Effector CD8-positive, alpha-beta T cell (primary cell): ENCODE measurements around the gene NTHL1.
"Not testable (repeated sequence)": the region's sequence is repeated elsewhere in the genome, so short reads cannot be mapped to it uniquely, and the experiment has no call there.

Experiments
- DNase-seq: peaks from one replicate; lab custom pipeline; 2025; lab: John Stamatoyannopoulos, UW

Gene NTHL1

DNA sequence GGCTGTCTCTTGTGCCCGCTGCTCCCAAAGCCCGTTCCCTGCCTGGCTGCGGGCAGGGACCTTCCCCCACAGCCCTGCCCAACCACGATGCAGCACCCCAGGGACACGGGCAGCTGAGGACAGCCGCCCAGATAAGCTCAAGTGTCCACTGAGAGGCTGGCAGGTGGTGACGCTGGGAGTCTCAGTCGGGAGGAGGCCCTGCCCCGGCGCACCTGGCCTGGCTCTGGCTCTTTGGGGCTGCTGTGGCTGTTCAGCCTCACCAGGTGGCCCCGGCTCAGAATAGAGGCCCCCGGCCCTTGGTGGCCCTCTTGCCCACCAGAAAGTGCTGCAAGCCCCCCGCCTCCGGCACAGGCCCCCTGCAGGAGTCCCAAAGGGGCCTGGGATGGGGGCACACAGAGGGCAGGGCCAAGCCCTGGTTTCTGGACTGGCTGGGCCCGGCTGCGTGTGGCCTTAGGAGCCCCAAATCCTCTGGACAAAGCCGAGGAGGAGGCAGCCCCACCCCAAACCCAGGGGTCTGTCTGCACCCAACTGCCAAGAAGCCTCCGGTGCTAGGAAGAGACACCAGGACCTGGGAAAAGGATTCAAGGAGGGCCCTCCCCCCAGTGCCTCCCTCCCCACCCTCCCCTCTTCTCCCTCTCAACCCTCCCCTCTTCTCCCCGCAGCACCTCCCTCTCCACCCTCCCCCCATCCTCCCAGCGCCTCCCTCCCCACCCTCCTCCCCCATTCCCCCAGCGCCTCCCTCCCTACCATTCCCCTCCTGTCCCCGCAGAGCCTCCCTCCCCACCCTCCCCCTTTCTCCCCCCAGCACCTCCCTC lies 5.3 kb downstream of the NTHL1 start:
- no peak for DNase-seq

DNA sequence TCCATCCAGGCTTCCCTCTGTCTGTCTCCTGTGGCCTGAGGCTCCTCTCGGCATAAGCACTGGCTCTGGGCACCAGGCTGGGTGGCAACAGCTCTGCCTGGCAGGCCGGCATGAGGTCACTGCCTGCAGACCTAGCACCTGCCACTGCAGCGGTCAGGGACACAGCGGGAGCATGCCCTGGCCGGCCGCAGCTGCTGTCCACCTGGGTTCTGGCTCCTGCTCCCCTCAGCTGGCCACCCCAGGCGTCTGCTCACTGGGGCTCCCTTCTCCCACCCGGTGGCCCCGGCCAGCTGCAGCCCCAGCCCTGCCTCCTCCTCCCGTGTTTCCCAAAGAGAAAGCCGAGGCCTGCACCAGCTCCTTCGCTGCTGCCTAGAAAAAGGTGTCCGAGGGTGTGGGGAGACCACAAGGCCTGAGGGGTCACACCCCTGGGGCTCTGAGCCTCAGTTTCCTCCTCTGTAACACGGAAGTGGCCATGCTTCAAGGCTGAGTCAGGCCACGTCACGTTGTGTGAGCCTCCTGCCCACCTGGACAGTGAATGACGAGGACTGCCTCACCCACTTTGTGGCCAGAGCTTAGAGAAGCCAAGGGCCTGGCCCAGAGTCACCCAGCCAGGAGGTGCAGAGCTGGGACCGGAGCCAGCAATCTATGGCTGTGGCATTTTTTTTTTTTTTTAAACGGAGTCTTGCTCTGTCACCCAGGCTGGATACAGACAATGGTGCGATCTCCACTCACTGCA lies 6.7 kb downstream of the NTHL1 start:
- no peak for DNase-seq

DNA sequence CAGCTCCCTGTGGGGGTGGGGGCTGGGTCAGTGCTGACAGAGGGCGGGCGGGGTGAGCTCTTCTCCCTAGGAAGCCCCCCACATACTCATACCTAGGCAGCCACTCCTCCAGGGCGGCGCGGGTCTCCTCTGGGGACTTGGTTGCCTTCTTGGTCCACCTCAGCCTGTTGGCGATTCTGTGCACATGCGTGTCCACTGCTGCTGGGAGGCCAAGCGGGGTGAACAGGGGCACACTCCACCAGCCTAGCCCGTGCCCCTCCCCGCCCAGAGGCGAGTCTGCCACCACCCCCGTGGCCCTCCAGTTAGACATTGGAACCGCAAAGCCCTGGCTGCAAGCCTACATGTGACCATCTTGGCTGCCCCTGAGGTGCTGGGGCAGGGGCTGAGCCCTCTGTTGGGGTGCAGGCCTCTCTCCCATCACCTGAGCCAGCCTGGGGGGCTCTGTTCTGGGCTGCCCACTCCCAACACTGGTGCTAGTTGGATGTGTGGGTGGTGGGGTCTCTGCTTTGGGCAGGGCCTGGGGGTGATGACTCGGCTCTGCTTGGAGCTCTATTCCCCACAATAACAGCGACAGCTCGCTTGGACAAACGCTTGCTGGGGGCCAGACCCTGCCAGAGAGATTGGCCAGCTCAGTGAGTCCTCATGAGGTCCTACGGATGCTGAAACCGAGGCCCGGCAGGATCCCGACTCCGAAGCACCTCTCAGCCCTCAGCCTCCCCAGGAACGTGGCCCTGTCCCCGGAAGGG lies 7.4 kb downstream of the NTHL1 start:
- no peak for DNase-seq

DNA sequence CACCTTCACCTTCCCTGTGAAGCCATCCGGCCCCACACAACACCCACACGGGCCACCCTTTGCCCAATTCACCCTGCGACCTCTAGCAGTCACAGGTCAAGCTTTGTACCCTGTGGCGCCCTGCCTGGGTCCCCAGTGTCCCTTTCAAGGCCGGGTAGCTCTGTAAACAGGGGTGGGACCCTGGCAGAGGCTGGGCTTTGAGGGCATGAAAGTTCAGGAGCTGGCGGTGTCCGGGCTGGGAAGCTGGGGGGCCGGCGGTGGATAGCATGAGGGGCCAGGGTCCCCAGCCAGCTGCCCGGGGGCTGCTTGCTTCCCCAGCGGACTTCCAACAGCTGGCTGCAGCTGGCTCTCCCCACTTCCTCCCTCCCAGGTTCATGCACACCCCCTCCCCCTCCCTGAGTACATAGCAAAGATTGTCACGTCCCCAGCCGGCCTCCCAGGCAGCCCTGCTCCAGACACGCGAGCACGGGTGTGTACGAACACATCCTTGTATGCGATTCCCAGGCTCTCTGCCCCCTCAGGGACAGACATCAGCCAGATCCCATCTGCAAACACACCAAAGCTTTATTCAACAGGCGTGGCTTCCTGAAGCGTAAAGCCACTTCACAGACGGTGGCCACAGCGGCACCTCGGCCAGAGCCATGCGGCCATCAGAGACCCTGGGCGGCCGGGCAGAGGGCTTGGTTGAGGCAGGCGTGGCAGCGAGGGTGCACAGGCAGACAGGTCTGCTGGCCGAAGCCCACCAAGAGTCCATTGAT lies 8.2 kb downstream of the NTHL1 start:
- DNase-seq = no peak

DNA sequence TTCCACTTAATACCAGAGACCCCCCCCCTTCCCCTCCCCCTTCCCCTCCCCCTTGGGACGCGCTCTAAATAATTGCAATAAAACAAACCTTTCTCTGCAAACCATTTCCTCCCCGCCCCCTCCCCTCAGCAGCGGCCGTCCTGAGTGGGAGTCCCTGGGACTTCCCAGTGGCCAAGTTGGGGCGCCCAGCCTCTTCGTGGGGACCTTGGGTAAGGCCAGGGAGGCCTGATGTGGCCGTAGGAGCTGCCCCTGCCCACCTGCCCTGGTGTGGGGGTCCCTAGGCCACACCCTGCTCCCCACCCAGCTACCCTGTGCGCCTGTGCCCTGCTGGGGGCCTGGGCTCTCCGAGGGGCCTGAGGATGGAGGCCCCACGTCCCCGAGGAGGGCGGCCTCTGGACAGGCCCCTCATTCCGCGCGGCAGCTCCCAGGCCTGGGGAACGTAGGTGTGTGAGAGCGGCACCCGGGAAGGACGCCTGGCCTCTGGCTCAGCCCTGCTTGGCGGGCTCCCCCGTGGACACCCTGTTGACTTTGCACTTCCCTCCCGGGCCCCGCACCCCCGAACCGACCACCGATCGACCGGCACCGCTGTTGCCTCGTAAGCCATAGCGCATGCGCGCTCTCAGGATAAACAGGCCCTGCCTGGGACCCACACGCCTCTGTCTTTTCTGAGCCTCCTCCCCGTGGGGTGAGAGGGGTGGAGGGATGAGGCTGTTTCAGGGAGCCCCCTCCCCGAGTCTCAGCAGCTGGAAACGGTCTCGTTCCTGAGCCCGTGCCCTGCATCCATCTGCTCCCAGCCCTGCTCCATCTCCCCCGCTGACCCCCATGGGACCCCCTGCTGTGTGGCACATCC lies 9.0 kb downstream of the NTHL1 start:
- DNase-seq = no peak

DNA sequence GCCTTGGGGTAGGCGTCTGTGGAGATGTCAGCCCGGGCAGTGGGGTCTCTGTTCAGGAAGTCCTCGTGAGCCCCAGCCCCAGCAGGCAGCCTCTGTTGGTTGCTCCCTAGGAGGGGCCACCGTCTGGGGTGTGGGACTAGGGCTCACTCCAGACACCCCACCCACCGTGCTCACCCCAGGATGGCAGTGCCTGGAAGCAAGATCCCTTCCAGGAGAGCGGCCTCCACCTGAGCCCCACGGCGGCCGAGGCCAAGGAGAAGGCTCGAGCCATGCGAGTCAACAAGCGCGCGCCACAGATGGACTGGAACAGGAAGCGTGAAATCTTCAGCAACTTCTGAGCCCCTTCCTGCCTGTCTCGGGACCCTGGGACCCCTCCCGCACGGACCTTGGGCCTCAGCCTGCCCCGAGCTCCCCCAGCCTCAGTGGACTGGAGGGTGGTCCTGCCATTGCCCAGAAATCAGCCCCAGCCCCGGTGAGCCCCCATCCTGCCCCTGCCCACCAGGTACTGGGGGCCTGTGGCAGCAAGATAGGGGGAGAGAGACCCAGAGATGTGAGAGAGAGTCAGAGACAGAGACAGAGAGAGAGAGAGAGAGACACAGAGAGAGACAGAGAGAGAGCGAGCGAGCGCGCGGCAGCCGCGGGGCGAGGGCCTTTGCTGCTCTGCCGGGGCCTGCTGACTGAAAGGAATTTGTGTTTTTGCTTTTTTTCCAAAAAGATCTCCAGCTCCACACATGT lies 9.8 kb downstream of the NTHL1 start:
- DNase-seq = no peak

DNA sequence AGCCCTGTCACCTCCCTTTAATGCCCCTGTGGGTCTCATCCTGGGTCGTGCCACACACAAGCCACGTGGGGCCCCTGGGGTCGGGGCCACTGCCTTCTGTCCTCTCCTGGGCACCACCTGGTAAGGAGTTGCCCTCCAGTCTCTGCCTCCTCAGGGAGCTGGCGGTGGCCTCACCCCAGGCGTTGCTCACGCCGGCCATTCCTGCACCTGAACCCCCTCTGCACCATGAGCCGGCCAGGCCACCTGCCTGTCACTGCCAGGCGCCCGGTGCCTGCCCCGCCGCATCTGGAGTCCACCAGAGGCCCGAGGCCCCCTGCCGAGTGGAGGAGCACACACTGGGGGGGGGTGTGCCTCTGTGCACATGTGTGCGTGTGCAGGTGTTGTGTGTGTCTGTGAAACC lies 10.5 kb downstream of the NTHL1 start:
- DNase-seq = no peak

DNA sequence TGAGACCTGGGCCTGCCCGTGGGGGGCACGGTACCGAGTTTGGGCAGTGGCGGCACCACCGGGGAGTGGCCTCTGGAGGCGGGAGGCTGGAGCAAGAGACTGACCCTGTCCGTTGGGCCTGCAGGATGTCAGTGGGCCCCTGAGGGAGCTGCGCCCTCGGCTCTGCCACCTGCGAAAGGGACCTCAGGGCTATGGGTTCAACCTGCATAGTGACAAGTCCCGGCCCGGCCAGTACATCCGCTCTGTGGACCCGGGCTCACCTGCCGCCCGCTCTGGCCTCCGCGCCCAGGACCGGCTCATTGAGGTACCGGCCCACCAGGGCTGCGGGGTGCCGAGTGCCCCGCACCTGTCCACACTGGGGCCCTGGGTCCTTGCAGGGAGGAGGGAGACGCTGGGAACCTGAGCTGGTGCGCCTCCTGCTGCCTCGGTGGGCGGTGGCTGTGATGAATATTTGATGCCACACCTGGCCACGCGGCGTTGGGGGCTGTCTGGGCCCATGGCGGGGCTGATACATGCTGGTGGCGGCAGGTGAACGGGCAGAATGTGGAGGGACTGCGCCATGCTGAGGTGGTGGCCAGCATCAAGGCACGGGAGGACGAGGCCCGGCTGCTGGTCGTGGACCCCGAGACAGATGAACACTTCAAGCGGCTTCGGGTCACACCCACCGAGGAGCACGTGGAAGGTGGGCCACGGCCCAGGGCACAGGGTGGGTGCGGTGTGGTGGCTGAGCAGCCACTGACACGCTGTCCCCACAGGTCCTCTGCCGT lies 11.3 kb downstream of the NTHL1 start:
- DNase-seq = no peak

DNA sequence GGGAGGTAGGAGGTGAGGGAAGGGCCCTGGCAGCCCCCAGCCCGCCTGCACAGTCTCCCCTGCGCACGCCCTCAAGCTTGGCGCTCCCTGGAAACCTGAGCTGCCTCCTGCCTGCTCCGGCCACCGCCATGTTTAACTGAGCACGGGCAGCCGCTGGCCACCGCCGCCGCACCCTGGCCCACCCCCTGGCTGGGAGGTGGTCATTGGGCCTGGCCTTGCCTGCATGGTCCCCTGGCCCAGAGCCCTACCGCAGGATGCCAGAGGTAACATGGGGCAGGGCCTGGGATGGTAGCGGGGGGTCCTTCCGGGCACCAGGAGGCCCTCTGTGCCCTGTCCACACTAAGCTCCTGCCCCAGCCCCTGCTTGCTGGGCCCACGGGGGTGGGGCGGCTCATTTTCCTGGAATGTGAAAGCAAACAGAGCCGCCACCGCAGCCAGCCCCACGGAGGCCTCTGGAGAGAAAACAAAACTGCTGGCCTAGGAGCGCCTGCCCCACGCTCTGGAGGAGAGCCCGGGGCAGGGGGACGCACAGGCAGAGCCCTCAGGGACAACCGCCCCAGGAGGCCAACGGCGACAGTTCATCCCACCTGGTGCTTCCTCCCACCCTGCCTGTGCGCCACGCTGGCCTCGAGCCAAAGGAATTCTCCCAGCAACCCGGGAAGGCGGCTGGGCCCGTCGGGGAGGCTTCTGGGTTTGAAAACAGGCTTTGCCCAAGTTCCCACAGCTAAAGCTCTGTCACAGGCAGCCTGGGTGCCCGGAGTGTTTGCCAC lies 12.0 kb downstream of the NTHL1 start:
- no peak for DNase-seq

DNA sequence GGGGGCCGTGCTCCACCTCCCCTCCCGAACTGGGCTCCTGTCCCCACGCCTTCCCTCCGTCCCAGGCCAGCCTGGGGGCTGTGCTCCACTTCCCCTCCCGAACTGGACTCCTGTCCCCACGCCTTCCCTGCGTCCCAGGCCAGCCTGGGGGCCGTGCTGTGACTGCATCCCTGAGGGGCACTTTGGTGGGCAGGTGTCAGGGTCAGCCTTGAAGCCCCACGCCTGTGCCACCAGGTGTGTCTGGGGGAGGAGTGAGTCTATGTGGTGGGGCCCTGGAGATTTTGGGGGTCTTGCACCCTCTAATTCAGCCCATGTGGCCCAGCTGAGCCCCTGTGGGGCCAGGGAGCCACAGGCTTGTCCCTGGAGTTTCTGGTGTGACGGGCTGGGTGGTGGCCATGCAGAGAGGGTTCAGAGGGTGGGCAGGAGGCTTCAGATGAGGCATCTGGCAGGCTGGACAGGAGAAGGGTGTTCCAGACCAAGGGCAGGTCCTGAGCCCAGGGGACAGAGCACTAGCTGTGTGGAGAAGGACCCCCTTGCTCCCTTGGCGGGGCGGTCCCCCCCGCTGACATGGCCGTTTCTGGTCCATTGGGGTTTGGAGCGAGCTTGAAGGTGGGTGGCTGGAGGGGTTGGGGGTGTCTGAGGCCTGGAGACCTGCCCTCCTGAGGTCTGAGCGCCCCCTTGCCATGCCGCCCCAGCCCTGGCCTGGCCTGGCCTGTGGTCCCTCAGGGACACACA lies 12.8 kb downstream of the NTHL1 start:
- no peak for DNase-seq

DNA sequence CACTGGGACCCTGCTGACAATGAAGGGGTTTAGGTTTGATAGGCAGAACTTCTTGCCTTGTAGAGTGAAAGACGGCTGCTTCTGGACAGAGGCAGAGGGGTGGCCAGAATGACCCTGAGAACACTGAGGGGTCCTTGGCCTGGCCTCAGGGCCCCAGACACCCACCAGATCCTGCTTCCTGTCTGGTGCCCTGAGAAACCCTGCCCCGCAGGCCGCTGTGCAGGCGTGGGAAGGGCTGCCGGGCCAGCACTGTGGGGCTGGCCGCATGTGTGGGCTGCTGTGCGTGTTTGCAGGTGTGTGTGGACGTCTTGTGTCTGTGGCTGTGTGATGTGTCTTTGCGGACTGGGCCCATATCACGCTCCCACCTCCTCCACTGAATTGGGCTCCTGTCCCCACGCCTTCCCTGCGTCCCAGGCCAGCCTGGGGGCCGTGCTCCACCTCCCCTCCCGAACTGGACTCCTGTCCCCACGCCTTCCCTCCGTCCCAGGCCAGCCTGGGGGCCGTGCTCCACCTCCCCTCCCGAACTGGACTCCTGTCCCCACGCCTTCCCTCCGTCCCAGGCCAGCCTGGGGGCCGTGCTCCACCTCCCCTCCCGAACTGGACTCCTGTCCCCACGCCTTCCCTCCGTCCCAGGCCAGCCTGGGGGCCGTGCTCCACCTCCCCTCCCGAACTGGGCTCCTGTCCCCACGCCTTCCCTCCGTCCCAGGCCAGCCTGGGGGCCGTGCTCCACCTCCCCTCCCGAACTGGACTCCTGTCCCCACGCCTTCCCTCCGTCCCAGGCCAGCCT lies 13.5 kb downstream of the NTHL1 start:
- not testable (repeated sequence) for DNase-seq

DNA sequence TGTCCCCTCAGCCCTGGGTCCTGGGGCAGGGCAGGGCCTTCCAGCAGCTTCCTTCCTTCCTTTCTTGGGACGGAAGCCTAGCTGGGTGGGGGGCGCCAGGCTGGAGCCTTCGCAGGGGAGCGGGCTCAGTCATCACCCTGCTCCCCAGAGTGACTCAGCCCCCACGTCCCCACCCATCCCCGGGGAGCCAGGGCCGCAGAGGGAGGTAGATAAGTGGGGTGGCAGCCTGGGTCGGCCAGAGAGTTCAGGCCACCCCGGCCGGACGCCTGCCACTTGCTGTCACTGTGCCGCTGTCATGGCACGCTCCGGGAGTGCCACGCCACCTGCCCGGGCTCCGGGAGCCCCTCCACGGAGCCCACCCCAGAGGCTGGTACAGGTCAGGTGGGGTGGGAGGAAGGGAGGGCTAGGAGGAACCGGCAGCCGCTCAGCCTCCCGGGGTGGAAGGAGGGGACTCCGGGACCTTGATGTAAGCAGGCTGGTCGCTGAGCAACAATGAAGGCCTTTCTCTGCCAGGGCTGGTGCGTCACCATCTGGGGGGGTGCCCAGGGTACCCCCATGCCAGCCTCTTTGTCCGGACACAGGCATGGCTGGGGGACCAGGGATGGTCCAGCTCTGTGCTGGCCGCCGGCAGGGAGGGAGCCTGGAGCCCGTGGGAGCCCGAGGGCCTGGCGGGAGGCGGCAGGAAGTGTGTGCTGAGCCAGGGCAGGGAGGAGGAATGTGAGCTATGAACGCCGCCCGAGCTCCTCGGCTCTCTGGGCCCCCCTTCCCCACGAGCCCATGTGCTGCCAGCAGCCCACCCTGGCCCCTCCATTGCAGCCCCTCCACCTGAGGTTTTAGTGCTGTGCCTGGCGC lies 14.4 kb downstream of the NTHL1 start:
- DNase-seq = no peak

DNA sequence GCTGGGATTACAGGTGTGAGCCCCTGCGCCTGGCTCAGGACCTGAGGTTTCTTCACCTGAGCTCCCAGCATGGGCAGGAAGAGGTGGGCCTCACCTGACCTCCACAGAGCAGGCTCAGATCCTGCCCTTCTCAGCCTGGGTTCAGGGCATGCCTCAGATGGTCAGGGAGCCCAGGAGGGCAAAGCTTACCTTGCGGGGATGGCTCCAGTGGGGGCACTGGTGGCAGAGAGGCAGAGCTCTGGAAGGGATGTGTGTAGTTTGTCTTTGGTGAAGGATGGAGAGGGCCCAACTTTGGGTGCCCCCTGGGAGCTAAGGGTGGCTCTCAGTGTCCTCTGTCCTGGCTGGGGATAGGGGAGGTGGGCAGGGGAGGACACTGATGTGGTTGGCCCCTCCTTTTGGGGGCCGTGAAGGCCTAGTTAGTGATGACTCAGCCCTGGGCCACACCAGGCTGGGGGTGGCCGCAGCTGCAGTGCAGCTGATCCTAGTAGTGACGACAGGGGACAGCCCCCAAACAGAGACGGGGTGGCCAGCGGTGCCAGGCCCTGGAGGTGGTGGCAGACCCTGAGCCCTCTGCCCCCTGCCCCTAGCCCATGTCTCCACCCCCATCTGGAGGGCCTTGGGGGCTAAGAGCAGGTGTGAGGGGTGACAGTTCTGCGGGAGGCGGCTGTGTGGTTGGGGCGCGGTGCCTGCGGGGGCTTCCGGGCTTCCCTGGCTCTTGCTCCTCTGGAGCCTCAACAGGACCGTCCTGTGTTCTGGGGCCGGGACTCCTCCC lies 15.2 kb downstream of the NTHL1 start:
- DNase-seq = no peak

DNA sequence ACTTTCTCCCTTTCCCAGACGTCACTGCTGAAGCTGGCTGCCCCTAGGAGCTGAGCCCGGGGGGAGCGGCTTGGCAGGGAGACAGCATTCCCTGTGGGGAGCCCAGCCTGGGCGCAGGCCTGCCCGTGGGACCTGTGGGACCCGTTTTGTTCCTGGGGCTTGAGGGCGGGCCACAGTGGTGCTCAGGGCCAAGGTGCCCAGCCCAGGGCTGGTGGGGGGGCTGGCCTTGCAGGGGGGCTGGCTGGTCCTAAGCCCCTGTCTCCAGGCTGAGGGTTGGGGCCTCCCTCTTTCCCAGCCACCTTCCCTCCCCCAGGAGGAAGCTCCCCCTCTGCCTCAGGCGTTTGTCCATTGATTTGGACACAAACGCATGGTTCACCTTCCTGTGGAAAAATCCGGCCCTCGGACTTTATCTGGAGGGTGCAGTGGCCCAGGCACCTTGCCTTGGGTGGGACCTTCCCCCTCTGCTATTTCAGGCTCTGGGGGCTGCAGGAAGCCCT lies 16.5 kb downstream of the NTHL1 start:
- DNase-seq = no peak

DNA sequence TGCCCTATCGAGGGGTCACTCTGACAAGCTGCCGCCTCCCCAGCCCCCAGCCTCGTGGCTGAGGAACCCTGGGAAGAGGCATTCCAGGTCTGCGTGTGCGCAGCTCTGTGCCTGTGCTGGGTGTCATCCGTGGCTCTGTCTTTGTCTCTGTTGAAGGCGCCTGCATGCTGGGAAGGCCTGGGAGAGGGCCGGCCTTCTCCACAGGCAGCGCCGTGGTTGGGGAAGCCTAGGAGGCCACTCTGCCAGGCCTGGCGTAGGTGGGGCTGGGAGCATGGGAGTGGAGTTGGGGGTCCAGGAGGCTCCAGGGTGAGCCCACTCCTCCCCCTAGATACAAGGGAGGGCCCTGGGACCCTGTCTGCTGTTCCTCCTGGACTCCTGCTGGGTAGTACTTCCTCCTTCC lies 17.6 kb downstream of the NTHL1 start:
- no peak for DNase-seq
